PC-3 (cell line): ENCODE results near the gene SRP68.

Source experiments
- CTCF ChIP-seq: fragments of 300-600 bp; sonication (generic); conservative IDR thresholded peaks from 2 replicates; pipeline ENCODE4 v1.5.1; 2017; ENCODE audit warnings: antibody characterized with exemption, low read depth, mild to moderate bottlenecking, low read length
- EZH2 ChIP-seq: fragments of 300-600 bp; sonication (generic); IDR thresholded peaks from one replicate; pipeline ENCODE4 v1.6.1; 2017; ENCODE audit warnings: antibody characterized with exemption, mild to moderate bottlenecking, low read length; ENCODE audit not compliant: unreplicated experiment
- EZH2phosphoT487 ChIP-seq: fragments of 300-600 bp; sonication (generic); IDR thresholded peaks from 2 replicates; pipeline ENCODE4 v1.6.1; 2018; ENCODE audit warnings: mild to moderate bottlenecking, antibody characterized with exemption, low read length, borderline replicate concordance

GRCh38 chr17:76007850-76008165, 64.5 kb downstream of the SRP68 start:
- TF ChIP-seq CTCF (no peak), EZH2 (no peak), EZH2phosphoT487 (no peak)
